Activated CD4-positive, alpha-beta T cell treated with anti-CD3 and anti-CD28 coated beads, Interleukin-2, amount 50 U/mL, for 48 hours (primary cell): ENCODE measurements around the gene VEGFD.

Source experiments
- DNase-seq, 2 experiments: peaks; one replicate each; pipeline ENCODE4 v3.0.0-alpha.2; 2020

Gene VEGFD

GRCh38 chrX:15299941-15300851 lies 84.0 kb downstream of the VEGFD start:
- no peak for DNase-seq

DNA sequence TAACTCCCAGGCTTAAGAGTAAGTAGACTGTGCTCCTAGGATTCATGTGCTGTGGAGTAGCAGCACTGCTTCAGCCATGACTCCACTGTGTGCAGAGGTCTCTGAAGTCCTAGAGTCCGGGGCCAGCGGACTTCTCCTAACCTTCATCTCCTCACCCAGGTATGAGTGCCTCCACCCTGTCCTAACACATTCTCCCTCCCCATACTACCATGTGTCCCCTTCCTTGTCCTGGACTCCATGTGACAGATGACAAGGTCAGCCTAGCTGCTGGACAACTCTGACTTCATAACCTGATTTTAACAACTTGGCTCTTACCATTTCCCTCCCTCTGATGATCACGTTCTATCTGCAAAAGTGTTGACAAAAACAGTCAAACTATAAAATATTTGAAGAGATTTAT lies 85.4 kb downstream of the VEGFD start:
- DNase-seq: no peak

DNA sequence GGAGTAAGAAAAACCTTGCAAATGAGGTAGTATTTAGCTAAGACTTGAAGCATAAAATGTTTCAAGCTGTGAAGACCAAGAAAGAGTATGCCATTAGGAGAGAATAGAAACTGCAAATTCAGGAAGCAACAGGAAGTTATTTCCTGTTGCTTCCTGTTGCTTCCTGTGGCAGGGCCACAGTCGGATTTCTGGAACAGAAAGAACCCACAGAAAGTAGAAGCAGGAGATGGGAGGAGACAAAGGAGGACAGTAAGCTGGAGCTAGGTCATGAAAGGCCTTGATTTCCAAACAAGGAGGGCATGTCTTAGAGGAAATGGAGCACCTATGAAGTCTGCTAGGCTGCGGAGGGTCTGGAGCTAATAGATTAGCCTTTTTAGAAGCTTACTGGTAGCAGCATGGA lies 86.0 kb downstream of the VEGFD start:
- DNase-seq: no peak
